ENCODE data around the gene PYGB.

PYGB gene

DNA sequence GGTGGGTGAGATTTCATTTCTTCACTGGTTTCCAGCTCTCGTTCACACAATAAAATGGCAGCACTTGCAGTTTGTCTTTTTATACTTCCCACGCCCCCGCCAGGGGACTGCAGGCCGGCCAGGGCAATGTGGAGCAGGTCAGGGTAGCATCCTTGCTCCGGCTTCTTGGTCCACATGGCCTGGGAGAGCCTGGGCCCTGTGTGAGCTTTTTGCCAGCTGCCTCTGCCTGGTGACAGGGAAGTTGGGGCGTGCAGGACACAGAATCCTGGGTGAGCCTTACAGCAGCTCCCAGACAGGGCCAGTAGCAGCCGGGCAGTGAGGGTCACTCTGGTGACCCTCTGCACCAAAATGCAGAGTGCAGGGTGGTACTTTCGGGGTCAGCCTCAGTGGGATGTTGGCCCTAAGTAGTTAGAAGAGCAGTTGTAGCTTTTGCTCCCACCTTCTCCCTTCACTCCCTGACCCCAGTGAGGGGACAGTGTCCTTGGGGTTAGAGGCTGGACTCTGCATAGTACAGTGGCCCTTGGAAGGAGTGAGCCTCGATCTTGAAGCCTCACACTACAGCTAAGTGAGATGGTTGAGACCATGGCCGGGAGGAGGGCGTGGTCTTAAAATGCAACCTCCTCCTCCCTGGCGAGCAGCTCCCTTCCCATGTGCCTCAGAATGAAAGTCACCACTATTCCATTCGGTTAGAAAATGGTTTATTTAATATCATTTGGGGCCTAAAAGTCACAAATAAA, 23.8 kb downstream of the PYGB start:
- H3K4me3 ChIP-seq (ENCODE audit: low read depth, low read length), result no peak overlapping the region
- TF ChIP-seq CTCF (IDR thresholded peaks at IDR 0.05; ENCODE audit: low read depth, low read length), result no peak
- in situ Hi-C loops (cut with HindIII; ENCODE audit: low sequenced_read_pairs), result no loop called here
- no peak for DNase-seq (ENCODE audit: low read depth, low spot score)

- in situ Hi-C loops (cut with HindIII; ENCODE audit: low sequenced_read_pairs), result no loop called here
- no peak for DNase-seq (ENCODE audit: low read depth, low spot score)
- no peak overlapping the region for H3K4me3 ChIP-seq (ENCODE audit: low read depth, low read length)
- no peak for TF ChIP-seq CTCF (IDR thresholded peaks at IDR 0.05; ENCODE audit: low read depth, low read length)
Observed at GRCh38 chr20:25272223-25273000, 24.5 kb downstream of the PYGB start.

DNA sequence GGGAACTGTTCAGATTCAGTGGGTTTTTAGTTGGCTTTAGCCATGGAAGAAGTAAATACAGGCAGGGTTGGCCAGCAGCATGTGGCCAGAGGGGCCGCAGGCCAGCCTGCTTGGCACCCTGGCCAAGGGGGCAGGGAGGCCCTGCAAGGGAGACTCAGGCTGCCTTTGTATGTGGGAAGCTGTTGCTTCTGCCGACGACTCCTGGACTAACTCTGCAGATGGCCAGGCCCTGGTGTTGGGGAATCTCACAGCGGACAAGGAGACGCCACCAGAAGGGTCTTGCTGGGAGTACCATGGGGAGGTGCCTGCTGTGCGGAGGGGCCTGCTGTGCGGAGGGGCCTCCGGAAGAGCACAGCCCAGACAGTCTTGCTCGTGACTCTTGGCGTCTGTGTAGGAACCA, 25.2 kb downstream of the PYGB start:
- in situ Hi-C loops (cut with HindIII; ENCODE audit: low sequenced_read_pairs), result no loop called here
- no peak for DNase-seq (ENCODE audit: low read depth, low spot score)
- no peak for TF ChIP-seq CTCF (IDR thresholded peaks at IDR 0.05; ENCODE audit: low read depth, low read length)
- H3K4me3 ChIP-seq (ENCODE audit: low read depth, low read length), result no peak overlapping the region

- no peak for TF ChIP-seq CTCF (IDR thresholded peaks at IDR 0.05; ENCODE audit: low read depth, low read length)
- no peak for DNase-seq (ENCODE audit: low read depth, low spot score)
- H3K4me3 ChIP-seq (ENCODE audit: low read depth, low read length), result no peak overlapping the region
- in situ Hi-C loops (cut with HindIII; ENCODE audit: low sequenced_read_pairs), result no loop called here
Observed at GRCh38 chr20:25273541-25274358, 25.9 kb downstream of the PYGB start.

DNA sequence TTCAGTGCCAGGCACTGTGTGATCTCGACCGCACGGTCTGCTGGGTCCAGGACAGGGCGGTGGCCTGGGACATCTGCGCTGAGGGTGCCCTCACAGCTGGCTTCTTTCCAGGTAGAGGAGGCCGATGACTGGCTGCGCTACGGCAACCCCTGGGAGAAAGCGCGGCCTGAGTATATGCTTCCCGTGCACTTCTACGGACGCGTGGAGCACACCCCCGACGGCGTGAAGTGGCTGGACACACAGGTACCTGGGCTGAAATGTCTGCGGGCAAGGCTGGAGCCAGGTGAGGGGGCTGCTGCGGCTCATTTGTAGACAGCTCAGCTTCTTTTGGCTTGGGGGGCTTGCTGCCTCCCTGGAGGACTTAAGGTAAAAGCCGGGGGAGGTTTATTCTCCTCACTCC, 26.6 kb downstream of the PYGB start:
- no peak for TF ChIP-seq CTCF (IDR thresholded peaks at IDR 0.05; ENCODE audit: low read depth, low read length)
- in situ Hi-C loops (cut with HindIII; ENCODE audit: low sequenced_read_pairs), result no loop called here
- no peak overlapping the region for H3K4me3 ChIP-seq (ENCODE audit: low read depth, low read length)
- DNase-seq (ENCODE audit: low read depth, low spot score), result no peak

Data from astrocyte of the spinal cord (primary cell).